ENCODE results near the gene PCDHB4.
"Not testable (repeated sequence)": the region's sequence is repeated elsewhere in the genome, so short reads cannot be mapped to it uniquely, and the experiment has no call there.

The PCDHB4 gene

GRCh38 chr5:141121563-141121962 lies at the start of gene PCDHB4:
PCDHB4 (plus strand) TSS chr5:141121818; CDS start chr5:141121999, 181 bp downstream.
- DNase-seq (ENCODE audit: low read depth in 3 of 3), result no peak

- no peak for DNase-seq (ENCODE audit: low read depth in 3 of 3)
These were observed 43.8 kb upstream of the PCDHB4 start for GRCh38 chr5:141077826-141078225.

GRCh38 chr5:141082228-141082627 lies 39.4 kb upstream of the PCDHB4 start:
- no peak for DNase-seq (ENCODE audit: low read depth in 3 of 3)

- no peak for DNase-seq (ENCODE audit: low read depth in 3 of 3)
These were observed 37.1 kb upstream of the PCDHB4 start for GRCh38 chr5:141084487-141084989.

GRCh38 chr5:141094481-141095262 lies 26.9 kb upstream of the PCDHB4 start, which contains the start of gene PCDHB2:
PCDHB2 (plus strand) TSS chr5:141094615; CDS start chr5:141094791, 176 bp downstream.
- DNase-seq (ENCODE audit: low read depth in 3 of 3), result no peak

GRCh38 chr5:141095263-141095641 lies 26.4 kb upstream of the PCDHB4 start:
- DNase-seq (ENCODE audit: low read depth in 3 of 3), result no peak

GRCh38 chr5:141096181-141096580 lies 25.4 kb upstream of the PCDHB4 start:
- not testable (repeated sequence) for DNase-seq (ENCODE audit: low read depth in 3 of 3)

- not testable (repeated sequence) for DNase-seq (ENCODE audit: low read depth in 3 of 3)
These were observed 25.0 kb upstream of the PCDHB4 start for GRCh38 chr5:141096586-141096985.

- no peak for DNase-seq (ENCODE audit: low read depth in 3 of 3)
These were observed 21.3 kb upstream of the PCDHB4 start, which contains the start of gene PCDHB3 for GRCh38 chr5:141100243-141100805. PCDHB3 (plus strand) TSS chr5:141100473; CDS start chr5:141100650, 177 bp downstream.

GRCh38 chr5:141101059-141101458 lies 20.6 kb upstream of the PCDHB4 start:
- no peak for DNase-seq (ENCODE audit: low read depth in 3 of 3)

- DNase-seq (ENCODE audit: low read depth in 3 of 3), result not testable (repeated sequence)
These were observed 19.5 kb upstream of the PCDHB4 start for GRCh38 chr5:141102070-141102469.

GRCh38 chr5:141102471-141102870 lies 19.1 kb upstream of the PCDHB4 start:
- DNase-seq (ENCODE audit: low read depth in 3 of 3), result not testable (repeated sequence)

- DNase-seq (ENCODE audit: low read depth in 3 of 3), result no peak
These were observed 16.3 kb upstream of the PCDHB4 start for GRCh38 chr5:141105350-141105749.

GRCh38 chr5:141119250-141119649 lies 2.4 kb upstream of the PCDHB4 start:
- DNase-seq (ENCODE audit: low read depth in 3 of 3), result no peak

- no peak for DNase-seq (ENCODE audit: low read depth in 3 of 3)
These were observed 367 bp downstream of the PCDHB4 start for GRCh38 chr5:141121985-141122384.

GRCh38 chr5:141123396-141124135 lies 1.9 kb downstream of the PCDHB4 start:
- DNase-seq (ENCODE audit: low read depth in 3 of 3), result not testable (repeated sequence)

GRCh38 chr5:141127305-141127704 lies 5.7 kb downstream of the PCDHB4 start:
- DNase-seq (ENCODE audit: low read depth in 3 of 3), result no peak

- no peak for DNase-seq (ENCODE audit: low read depth in 3 of 3)
These were observed 13.6 kb downstream of the PCDHB4 start, which contains the start of gene PCDHB5 for GRCh38 chr5:141135030-141135717. PCDHB5 (plus strand) TSS chr5:141135206; CDS start chr5:141135435, 229 bp downstream.

GRCh38 chr5:141135718-141136266 lies 14.2 kb downstream of the PCDHB4 start:
- DNase-seq (ENCODE audit: low read depth in 3 of 3), result no peak

GRCh38 chr5:141137346-141137745 lies 15.7 kb downstream of the PCDHB4 start:
- DNase-seq (ENCODE audit: low read depth in 3 of 3), result not testable (repeated sequence)

- DNase-seq (ENCODE audit: low read depth in 3 of 3), result no peak
These were observed 28.2 kb downstream of the PCDHB4 start, which contains the start of gene PCDHB6 for GRCh38 chr5:141149812-141150211. PCDHB6 (plus strand) TSS chr5:141150057; CDS start chr5:141150258, 201 bp downstream.
